A549 (cell line): ENCODE measurements around the gene FGGY.

ENCODE experiments used
- TF ChIP-seq, protein P1 (sequence below): IDR thresholded peaks from 2 replicates; pipeline ENCODE4 v1.6.1; 2012
- TF ChIP-seq, protein P2 (sequence below): fragments of >200 bp; sonication (Bioruptor Twin); formaldehyde crosslinking; IDR thresholded peaks from 3 replicates; pipeline ENCODE4 v1.5.1; 2016

GRCh38 chr1:59361766-59362165 is 64.9 kb downstream of the FGGY start:
- TF ChIP-seq, protein P1, sequence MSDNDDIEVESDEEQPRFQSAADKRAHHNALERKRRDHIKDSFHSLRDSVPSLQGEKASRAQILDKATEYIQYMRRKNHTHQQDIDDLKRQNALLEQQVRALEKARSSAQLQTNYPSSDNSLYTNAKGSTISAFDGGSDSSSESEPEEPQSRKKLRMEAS, result no peak
- TF ChIP-seq, protein P2, sequence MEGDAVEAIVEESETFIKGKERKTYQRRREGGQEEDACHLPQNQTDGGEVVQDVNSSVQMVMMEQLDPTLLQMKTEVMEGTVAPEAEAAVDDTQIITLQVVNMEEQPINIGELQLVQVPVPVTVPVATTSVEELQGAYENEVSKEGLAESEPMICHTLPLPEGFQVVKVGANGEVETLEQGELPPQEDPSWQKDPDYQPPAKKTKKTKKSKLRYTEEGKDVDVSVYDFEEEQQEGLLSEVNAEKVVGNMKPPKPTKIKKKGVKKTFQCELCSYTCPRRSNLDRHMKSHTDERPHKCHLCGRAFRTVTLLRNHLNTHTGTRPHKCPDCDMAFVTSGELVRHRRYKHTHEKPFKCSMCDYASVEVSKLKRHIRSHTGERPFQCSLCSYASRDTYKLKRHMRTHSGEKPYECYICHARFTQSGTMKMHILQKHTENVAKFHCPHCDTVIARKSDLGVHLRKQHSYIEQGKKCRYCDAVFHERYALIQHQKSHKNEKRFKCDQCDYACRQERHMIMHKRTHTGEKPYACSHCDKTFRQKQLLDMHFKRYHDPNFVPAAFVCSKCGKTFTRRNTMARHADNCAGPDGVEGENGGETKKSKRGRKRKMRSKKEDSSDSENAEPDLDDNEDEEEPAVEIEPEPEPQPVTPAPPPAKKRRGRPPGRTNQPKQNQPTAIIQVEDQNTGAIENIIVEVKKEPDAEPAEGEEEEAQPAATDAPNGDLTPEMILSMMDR, result no peak
